ENCODE data around the gene TTC7B.

Gene TTC7B

DNA sequence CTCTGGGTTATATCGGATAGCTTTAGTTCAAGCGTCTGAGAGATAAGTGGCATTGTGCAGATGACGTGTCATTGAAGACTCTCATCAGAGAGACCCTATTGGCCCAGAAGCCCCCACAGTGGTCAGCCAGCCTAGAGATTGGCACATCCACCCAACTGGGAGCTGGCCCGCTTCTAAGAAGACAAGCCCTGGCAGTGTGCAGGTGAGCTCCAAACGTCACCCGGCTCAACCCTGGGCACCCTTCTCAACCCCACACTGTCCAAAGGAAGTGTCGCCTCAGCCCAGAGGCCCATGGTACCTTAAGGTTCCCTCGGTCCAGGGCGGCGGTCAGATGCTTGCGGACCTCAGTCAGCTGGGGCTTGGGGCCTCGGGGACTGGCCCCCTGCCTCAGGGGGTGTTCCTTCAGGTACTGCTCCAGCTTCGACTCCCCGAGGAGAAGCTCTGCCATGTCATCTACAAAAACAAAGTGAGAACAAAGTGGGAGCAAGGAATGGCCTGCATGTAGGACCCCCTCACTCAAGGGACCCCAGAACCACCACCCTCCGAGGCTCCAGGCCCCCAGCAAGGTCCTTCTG is 30.3 kb downstream of the TTC7B start:
- H3K9ac ChIP-seq (ENCODE audit: low read depth, low read length) = no peak overlapping the region
- H3K27ac ChIP-seq (ENCODE audit: low read length) = no peak overlapping the region
- no peak overlapping the region for H2AFZ ChIP-seq (ENCODE audit: low read depth, low read length)
- no peak for ATAC-seq (ENCODE audit: insufficient read depth, low read depth)
- no peaks in the 10 kb centered on the region for H3K79me2 ChIP-seq (ENCODE audit: insufficient read depth, low read length)
- H3K27me3 ChIP-seq (ENCODE audit: insufficient read depth, low read length, poor library complexity) = no peaks in the 10 kb centered on the region
- no peaks in the 10 kb centered on the region for H4K20me1 ChIP-seq (ENCODE audit: insufficient read depth, low read length)
- DNase-seq = no peak
- no peak overlapping the region for H3K4me2 ChIP-seq (ENCODE audit: insufficient read depth, low read length)
- H3K4me1 ChIP-seq (ENCODE audit: insufficient read depth, low read length) = no peaks in the 10 kb centered on the region
- TF ChIP-seq, protein P1, sequence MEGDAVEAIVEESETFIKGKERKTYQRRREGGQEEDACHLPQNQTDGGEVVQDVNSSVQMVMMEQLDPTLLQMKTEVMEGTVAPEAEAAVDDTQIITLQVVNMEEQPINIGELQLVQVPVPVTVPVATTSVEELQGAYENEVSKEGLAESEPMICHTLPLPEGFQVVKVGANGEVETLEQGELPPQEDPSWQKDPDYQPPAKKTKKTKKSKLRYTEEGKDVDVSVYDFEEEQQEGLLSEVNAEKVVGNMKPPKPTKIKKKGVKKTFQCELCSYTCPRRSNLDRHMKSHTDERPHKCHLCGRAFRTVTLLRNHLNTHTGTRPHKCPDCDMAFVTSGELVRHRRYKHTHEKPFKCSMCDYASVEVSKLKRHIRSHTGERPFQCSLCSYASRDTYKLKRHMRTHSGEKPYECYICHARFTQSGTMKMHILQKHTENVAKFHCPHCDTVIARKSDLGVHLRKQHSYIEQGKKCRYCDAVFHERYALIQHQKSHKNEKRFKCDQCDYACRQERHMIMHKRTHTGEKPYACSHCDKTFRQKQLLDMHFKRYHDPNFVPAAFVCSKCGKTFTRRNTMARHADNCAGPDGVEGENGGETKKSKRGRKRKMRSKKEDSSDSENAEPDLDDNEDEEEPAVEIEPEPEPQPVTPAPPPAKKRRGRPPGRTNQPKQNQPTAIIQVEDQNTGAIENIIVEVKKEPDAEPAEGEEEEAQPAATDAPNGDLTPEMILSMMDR (IDR thresholded peaks at IDR 0.05; ENCODE audit: borderline replicate concordance, extremely low read depth, low read length, poor library complexity, severe bottlenecking) = no peak
- TF ChIP-seq EZH2 (IDR thresholded peaks at IDR 0.05; ENCODE audit: borderline replicate concordance, low read depth, low read length, severe bottlenecking) = no peak
- no peak overlapping the region for H3K4me3 ChIP-seq (ENCODE audit: low read depth in 1 of 2, low read length in 2 of 2)
- H3K9me3 ChIP-seq (ENCODE audit: insufficient read depth, low read length, severe bottlenecking) = no peaks in the 10 kb centered on the region
- H3K36me3 ChIP-seq (ENCODE audit: insufficient read depth, low read length) = no peaks in the 10 kb centered on the region

DNA sequence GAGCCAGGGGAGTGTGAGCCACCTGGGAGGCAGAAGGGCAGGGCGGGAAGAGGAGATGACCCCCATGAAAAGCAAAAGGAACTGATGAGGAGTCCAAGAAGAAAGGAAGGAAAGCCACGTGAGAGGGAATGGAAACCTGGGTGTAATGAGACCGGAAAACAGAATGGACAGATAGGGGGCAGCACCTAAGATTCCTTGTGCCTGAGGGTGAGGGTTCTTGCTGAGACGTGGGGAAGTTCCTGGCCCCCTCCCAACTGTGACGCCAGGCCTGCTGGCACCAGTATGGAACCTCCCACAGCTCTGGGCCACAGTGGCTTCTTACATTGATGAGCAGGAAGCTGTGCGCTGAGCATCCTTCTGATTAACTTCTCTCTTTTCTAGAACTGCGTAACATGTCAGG is 30.8 kb downstream of the TTC7B start:
- Histone ChIP-seq H3K4me3 (ENCODE audit: low read depth in 1 of 2, low read length in 2 of 2) (no peak overlapping the region), H3K4me1 (ENCODE audit: insufficient read depth, low read length) (no peaks in the 10 kb centered on the region), H3K9ac (ENCODE audit: low read depth, low read length) (no peak overlapping the region), H3K9me3 (ENCODE audit: insufficient read depth, low read length, severe bottlenecking) (no peaks in the 10 kb centered on the region), H3K27me3 (ENCODE audit: insufficient read depth, low read length, poor library complexity) (no peaks in the 10 kb centered on the region), H3K79me2 (ENCODE audit: insufficient read depth, low read length) (no peaks in the 10 kb centered on the region), H3K4me2 (ENCODE audit: insufficient read depth, low read length) (no peak overlapping the region), H3K36me3 (ENCODE audit: insufficient read depth, low read length) (no peaks in the 10 kb centered on the region), H4K20me1 (ENCODE audit: insufficient read depth, low read length) (no peaks in the 10 kb centered on the region), H3K27ac (ENCODE audit: low read length) (no peak overlapping the region), H2AFZ (ENCODE audit: low read depth, low read length) (no peak overlapping the region)
- DNase-seq = no peak
- no peak for ATAC-seq (ENCODE audit: insufficient read depth, low read depth)
- TF ChIP-seq, protein P1 (IDR thresholded peaks at IDR 0.05; ENCODE audit: borderline replicate concordance, extremely low read depth, low read length, poor library complexity, severe bottlenecking) = peak; percentile 27
- no peak for TF ChIP-seq EZH2 (IDR thresholded peaks at IDR 0.05; ENCODE audit: borderline replicate concordance, low read depth, low read length, severe bottlenecking)

DNA sequence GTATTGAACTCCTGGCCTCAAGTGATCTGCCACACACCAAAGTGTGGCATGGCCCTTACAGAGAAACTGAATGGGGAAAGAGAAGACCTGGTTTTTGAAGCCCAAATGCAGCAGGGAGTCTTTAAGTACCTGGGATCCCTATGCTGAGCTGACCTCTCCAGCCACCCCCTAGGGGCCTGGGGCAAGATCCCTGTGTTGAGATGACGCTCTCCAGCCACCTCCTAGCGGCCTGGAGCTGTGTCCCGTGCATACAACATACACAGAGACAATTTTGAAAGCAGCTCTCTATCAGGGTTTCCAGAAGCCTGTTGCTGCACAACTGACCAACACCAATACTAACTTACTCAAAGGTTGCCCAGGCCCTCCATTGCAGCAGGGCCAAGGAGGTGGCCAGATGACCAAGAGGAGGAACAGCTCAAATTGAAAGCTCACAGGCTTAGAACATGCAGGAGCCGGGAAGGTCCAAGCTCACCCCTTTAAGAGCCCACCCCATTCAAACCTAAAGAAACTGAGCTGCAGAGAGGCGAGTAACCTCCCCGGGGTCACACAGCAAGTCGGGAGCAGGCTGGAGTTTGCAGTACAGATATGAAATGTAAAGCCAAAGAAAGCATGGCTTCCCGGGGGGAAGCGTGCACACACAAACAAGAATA is 31.5 kb downstream of the TTC7B start:
- Histone ChIP-seq H3K27ac (ENCODE audit: low read length) (no peak overlapping the region), H3K27me3 (ENCODE audit: insufficient read depth, low read length, poor library complexity) (no peaks in the 10 kb centered on the region), H4K20me1 (ENCODE audit: insufficient read depth, low read length) (no peaks in the 10 kb centered on the region), H3K4me2 (ENCODE audit: insufficient read depth, low read length) (no peak overlapping the region), H3K9ac (ENCODE audit: low read depth, low read length) (no peak overlapping the region), H3K9me3 (ENCODE audit: insufficient read depth, low read length, severe bottlenecking) (no peaks in the 10 kb centered on the region), H3K36me3 (ENCODE audit: insufficient read depth, low read length) (no peaks in the 10 kb centered on the region), H3K79me2 (ENCODE audit: insufficient read depth, low read length) (no peaks in the 10 kb centered on the region), H3K4me1 (ENCODE audit: insufficient read depth, low read length) (no peaks in the 10 kb centered on the region), H3K4me3 (ENCODE audit: low read depth in 1 of 2, low read length in 2 of 2) (no peak overlapping the region), H2AFZ (ENCODE audit: low read depth, low read length) (no peak overlapping the region)
- TF ChIP-seq, protein P1 (IDR thresholded peaks at IDR 0.05; ENCODE audit: borderline replicate concordance, extremely low read depth, low read length, poor library complexity, severe bottlenecking) = no peak
- TF ChIP-seq EZH2 (IDR thresholded peaks at IDR 0.05; ENCODE audit: borderline replicate concordance, low read depth, low read length, severe bottlenecking) = no peak
- DNase-seq (no peak), ATAC-seq (ENCODE audit: insufficient read depth, low read depth) (no peak)
